AG04449 (cell line): Measurements from ENCODE around the gene ARID1B.

ENCODE experiments used
- CTCF ChIA-PET: fragments of 350-600 bp; formaldehyde crosslinking; extraction: SDS; loops from one replicate; lab custom pipeline; 2021; ENCODE audit warnings: antibody characterized with exemption; lab: Yijun Ruan, JAX
- POLR2A ChIA-PET: fragments of 400-600, 350-600 bp; formaldehyde crosslinking; extraction: SDS; loops from one replicate; lab custom pipeline; 2020; ENCODE audit warnings: antibody characterized with exemption, inconsistent platforms; lab: Yijun Ruan, JAX
- DNase-seq: peaks from one replicate; pipeline ENCODE4 v3.0.0-alpha.2; 2010; ENCODE audit warnings: low read depth, low spot score
- H3K4me3 ChIP-seq: 2 replicates; pipeline ENCODE4 v1.5.1; 2011; ENCODE audit warnings: low read depth, mild to moderate bottlenecking, control low read depth, low read length
- TF ChIP-seq, protein P1 (sequence below): IDR thresholded peaks from one replicate; pipeline ENCODE4 v1.5.1; 2011; ENCODE audit warnings: mild to moderate bottlenecking, moderate library complexity, low read length, control low read depth, inconsistent platforms; ENCODE audit not compliant: insufficient read depth; ENCODE audit errors: missing control alignments

Gene ARID1B

DNA sequence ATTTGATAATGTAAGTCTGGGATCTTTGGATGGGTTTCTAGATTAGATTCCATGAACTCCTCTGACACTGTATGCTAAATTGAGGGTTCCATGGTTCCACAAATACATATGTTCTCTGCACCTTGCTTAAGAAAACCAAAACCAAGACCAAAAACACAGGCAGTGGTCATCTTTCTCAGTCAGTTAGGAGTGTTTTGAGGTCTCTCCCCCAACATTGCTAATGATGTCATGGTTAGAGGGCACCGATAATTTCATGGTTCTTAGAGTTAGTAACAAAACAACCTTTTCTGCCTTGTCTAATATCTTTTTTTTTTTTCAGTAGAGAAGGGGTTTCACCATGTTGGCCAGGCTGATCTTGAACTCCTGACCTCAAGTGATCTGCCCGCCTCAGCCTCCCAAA, 44.5 kb downstream of the ARID1B start:
- TF ChIP-seq, protein P1, sequence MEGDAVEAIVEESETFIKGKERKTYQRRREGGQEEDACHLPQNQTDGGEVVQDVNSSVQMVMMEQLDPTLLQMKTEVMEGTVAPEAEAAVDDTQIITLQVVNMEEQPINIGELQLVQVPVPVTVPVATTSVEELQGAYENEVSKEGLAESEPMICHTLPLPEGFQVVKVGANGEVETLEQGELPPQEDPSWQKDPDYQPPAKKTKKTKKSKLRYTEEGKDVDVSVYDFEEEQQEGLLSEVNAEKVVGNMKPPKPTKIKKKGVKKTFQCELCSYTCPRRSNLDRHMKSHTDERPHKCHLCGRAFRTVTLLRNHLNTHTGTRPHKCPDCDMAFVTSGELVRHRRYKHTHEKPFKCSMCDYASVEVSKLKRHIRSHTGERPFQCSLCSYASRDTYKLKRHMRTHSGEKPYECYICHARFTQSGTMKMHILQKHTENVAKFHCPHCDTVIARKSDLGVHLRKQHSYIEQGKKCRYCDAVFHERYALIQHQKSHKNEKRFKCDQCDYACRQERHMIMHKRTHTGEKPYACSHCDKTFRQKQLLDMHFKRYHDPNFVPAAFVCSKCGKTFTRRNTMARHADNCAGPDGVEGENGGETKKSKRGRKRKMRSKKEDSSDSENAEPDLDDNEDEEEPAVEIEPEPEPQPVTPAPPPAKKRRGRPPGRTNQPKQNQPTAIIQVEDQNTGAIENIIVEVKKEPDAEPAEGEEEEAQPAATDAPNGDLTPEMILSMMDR: no peak
- H3K4me3 ChIP-seq: no peak overlapping the region
- ChIA-PET CTCF (no interaction called here), POLR2A (interaction anchor here (0.6 kb wide), 1 partner anchor 235 kb away, joined by 4 read pairs; no protein-coding TSS in a partner anchor)
- DNase-seq: no peak

DNA sequence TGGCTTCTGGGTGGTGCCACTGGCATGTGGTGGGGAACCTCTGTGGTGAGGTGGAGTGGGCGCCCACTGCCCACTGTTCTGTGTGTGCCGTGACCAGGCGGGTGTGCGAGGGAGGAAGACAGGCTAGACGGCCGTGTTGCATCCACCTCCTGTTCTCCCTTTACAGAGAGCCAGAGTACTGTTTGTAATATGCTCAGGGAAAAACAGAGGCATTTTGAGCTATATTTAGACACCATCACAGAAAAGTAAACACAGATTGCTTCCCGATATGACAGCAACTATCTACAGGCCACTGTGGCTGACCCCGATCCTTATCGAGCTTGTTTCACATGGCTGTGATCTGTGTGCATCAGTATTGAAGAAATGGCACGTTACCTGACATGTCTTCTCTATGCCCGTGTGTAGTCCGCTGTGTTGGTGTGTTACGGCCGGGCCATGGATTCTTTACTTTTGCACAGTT, 45.6 kb downstream of the ARID1B start:
- ChIA-PET CTCF (no interaction called here), POLR2A (no interaction called here)
- TF ChIP-seq, protein P1: no peak
- no peak for DNase-seq
- H3K4me3 ChIP-seq: no peak overlapping the region

DNA sequence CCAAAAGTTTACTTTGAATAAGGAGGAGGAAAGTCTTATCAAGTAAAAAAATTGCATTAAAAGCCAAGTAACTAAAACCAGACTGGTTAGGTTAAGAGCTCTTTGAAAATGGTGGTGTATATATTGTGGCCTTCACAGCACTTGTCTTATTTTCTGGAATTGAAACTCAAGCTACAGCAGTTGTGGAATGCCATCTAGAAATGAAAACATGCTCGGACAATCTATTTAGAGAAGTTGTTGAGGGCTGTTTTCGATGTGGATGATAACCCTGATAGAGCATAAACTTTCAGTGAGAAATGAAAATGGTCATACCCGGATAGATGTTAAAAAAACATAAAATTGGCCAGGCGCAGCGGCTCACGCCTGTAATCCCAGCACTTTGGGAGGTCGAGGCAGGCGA, 47.0 kb downstream of the ARID1B start:
- H3K4me3 ChIP-seq: no peak overlapping the region
- no peak for DNase-seq
- CTCF ChIA-PET: no interaction called here
- POLR2A ChIA-PET: no interaction called here
- TF ChIP-seq, protein P1: no peak

DNA sequence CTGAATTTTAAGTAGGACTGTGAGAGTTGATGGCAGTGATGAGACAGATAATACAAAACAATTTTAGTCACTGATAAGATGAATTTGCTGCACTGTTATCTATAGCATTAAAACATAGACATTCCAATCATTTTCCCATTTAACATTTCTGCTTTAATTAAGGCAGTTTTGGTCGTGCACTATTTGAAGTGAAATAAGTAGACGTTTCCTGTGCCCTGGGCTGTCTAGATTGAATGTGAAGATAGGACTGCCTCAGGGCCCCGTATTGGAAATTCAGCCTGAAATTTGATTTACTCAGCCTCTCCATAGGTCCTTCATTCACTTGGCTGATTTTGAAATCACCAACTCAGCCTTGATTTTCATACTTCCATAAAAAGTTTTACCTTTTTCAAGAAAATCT, 48.3 kb downstream of the ARID1B start:
- CTCF ChIA-PET: no interaction called here
- TF ChIP-seq, protein P1: no peak
- POLR2A ChIA-PET: no interaction called here
- H3K4me3 ChIP-seq: no peak overlapping the region
- no peak for DNase-seq

DNA sequence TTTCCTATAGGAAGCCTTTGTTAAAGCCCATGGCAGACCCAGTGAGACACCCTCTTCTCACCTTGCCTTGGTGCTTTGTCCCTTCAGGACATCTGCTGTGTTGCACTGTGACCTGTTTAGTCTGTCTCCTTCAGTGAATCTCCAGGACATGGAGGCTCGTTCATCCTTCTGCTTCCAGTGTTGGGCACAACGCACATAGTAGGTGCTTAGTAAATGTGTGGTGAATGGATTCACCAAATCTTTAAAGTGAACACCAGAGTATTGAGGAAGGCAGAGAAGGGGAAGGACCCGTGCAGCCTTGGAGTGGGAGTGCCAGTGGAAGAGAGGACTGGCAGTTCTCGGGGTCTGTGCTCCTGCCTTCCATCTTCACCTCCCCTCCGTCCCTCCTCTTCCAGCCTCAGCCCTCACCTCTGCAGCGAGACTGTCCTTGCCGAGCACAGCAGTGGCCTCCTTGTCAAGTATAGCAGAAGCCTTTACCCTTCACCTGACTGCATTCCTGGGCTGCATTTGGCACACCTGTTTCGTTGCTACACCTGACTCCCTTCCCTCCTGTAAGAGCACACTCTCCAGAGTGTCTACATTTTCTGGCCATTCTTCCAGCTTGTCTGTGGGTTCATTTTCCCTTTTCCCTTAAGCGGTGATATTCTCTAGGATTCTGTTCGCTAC, 49.2 kb downstream of the ARID1B start:
- ChIA-PET CTCF (no interaction called here), POLR2A (no interaction called here)
- no peak for DNase-seq
- no peak overlapping the region for H3K4me3 ChIP-seq
- TF ChIP-seq, protein P1: no peak

DNA sequence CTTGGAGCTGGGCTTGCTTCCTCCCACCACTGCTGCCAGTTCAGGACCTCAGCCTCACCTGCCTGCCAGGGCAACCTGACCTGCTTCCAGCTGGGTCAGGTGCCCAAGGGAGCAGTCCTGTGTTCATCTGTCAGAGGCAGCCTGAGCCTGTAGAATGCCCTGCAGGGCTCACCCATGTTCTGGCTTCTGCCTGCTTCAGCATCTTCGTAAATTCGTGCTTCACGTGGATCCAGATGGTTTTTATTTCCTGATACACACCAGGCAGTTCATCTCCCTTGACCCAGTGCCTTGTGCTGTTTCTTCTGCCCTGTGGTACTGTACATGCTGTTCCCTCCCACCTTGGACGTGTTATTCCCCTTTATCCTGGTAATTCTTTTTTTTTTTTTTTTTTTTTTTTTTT, 50.2 kb downstream of the ARID1B start:
- POLR2A ChIA-PET: no interaction called here
- CTCF ChIA-PET: no interaction called here
- DNase-seq: no peak
- TF ChIP-seq, protein P1: no peak
- no peak overlapping the region for H3K4me3 ChIP-seq
